Activated CD4-positive, alpha-beta T cell treated with anti-CD3 and anti-CD28 coated beads, Interleukin-2, amount 50 U/mL, for 24 hours (primary cell): Measurements from ENCODE around the gene CDH4.
"Not testable (repeated sequence)": the region's sequence is repeated elsewhere in the genome, so short reads cannot be mapped to it uniquely, and the experiment has no call there.

Source experiments
- DNase-seq, 2 donors: peaks; one replicate each; pipeline ENCODE4 v3.0.0-alpha.2; 2020; ENCODE audit warnings: low read depth in 1 of 2, low spot score in 1 of 2

CDH4 gene

DNA sequence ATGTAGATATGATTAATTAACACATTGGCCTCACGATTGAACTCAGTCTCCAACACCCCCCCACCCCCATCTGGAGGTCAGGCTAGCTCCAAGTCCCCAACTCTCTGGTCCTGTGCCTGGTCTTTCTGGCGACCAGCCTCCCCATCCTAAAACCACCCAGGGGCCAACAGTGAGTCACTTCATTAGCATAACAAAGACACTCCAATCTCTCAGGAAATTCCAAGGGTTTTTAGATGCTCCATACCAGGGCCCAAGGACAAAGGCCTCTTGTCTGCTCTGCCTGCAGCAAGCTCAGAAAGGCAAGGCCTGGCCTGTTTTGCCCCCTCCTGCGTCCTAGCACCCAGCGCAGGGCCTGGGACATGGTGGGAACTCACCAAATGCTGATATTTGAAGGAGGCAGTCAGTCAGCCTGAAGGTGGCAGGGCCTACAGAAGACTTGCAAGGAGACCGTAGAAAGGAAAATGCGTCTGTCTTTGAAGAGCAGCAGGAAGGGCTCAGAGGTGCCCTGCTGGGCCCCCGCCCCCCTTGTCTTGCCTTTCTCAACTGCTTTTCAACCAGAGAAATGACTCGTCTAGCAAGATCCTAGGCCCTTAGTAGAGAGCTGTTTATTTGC is 184.7 kb downstream of the CDH4 start:
- no peak for DNase-seq

DNA sequence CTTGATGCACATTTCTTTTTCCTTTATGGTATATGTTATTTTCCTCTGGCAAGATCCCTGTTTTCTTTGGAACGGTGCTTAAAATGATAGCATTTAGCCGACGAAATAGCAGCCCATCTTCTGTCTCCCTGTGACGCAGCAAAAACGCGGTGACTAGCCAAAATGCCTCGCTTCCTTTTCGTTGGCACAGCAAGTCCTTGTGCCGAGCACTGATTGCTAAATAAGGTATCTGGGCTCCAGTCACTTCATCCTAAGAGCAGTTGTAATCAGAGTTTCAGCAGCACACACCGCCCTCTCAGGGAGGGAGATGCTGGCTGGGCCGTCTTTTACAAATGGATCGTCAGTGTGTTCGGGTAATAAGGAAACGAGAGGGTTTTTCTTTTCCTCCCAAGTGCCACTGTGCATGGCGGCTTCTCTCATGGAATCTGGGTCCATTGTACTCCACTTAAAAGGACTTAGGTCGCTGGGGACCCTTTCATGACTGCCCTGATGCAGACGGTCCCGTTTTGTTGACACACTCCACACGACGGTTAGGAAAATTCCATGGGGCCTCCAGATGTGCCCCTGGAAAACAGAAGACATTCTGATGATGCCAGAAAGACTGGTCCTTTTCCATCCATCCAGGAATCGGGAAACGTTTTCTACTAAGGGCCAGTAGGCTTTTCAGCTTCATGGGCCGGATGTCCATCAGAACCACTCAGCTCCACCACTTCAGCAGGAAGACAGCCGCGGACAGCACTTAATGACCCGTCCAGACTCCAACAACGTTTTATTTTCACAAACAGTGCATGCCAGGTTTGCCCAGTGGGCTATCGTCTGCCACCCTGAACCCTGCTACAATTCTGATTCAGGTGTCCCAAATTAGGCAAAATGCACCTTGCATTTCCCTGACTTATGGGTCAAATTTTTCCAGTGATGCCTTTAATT is 185.5 kb downstream of the CDH4 start:
- no peak for DNase-seq

DNA sequence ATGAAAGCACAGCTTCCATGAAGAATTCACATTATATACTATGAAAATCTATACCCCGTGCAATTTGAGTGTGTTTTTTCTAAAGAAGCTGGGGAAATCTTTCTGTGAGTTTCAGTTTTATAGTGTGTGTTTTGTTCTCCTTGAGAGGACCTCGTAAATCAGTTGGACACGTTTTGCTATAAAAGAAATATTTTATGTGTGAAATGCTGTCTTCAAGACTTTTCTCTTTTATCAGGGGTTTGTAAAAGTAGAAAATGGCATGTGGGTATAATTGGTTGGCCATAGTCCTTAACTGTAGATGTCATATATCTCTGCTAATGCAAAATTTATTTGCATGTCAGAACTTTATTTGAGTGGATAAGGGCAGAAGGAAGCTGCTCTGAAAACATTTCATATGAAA is 186.2 kb downstream of the CDH4 start:
- DNase-seq: no peak

DNA sequence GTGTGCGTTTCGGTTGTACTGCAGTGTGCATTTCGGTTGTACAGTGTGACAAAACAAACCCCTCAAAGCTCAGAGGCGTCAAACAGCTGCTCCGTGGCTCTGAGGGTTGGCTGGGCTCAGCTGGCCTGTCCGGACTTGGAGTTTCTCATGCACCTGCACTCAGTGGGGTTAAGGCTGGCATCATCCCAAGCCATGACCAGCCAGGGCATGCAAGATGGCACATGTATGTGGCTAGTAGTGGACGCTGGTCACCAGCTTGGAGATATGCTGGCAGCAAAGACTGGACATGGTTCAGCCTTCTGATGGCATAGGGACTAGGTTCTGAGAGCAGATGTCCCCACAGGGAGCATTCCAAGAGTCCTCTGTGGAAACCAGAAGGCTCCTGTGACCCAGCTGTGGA is 187.2 kb downstream of the CDH4 start:
- DNase-seq: no peak

DNA sequence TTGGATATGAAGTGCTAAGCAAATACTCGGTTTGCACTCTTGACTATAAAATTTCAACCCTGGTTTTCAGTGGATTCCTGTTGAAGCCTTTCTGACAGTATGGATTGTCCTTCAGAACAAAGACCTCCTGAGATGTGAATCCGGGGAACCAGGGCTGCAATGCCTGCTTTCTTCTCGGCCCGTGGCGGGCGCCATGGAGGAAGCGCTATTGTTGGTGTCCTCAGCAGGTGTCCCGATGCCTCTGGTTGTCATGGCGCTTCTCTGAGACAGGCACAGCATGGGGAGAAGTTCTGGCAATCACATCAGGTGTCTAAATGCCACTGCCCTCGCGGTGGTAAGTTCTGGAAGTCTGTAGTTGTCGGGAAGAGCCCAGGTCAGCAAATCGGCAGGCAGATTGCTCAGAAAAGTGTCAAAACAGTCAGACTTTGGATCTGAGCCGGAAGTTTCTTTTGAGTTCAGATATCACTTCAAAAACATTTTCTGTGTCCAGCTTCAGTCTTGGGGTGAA is 188.5 kb downstream of the CDH4 start:
- DNase-seq: no peak

DNA sequence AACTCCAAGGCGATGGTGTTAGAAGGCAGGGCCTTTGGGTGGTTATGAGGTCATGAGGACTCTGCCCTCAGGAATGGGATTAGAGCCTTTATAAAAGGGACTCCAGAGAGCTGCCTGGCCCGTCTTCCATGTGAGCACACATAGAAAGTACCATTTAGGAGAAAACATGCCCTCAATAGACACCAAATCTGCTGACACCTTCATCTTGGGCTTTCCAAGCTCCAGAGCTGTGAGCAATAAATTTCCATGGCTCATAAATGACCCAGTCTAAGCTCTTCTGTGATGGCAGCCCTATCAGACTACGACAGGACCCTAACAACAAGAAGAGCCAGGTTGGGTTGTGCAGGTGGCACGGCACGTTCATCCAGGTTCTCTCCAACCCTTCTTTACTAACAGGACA is 189.5 kb downstream of the CDH4 start:
- DNase-seq: no peak

DNA sequence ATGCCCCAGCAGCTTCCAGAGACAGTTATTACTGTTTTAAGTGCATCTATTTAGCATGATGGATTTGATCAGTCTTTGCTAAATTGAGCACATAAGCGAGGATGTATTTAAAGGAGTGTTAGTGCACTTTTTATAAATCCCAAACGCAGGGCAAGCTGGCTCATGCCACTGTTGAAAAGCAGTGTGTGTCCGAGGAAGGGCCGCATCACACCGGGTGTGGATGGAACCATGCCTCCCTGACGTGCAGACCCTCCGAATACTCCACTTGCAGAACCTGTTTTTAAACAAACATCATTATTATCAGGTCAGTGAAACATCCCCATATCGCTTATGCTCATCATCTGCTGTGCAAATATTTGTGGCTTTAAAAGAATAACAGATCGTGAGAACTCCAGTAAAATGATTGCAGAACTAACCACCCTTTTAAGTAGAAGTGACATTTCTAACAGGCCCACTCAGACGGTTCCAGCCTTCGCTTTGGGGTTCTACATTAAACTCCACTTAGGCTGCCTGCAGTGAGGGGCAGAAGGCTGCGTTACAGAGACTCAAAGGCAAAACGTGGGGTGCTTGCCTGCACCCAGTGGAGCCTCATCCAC is 190.1 kb downstream of the CDH4 start:
- DNase-seq: no peak

DNA sequence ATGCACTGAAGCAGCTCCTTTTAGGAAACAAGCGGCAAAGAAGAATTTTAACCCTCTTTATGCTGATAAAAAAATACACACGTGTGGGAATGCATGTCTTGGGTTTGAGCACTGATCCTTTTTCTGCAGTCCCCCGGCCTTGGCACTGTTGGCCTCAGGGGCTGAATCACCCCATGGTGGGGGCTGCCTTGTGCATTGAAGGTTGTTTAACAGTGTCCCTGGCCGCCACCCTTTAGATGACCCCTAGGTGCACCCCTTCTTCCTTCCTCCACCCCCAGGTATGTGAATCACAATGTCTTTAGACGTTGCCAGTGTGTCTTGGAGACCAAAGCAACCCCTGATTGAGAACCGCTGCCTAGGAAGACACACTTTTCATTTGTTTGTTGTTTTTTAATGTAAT is 190.7 kb downstream of the CDH4 start:
- no peak for DNase-seq

DNA sequence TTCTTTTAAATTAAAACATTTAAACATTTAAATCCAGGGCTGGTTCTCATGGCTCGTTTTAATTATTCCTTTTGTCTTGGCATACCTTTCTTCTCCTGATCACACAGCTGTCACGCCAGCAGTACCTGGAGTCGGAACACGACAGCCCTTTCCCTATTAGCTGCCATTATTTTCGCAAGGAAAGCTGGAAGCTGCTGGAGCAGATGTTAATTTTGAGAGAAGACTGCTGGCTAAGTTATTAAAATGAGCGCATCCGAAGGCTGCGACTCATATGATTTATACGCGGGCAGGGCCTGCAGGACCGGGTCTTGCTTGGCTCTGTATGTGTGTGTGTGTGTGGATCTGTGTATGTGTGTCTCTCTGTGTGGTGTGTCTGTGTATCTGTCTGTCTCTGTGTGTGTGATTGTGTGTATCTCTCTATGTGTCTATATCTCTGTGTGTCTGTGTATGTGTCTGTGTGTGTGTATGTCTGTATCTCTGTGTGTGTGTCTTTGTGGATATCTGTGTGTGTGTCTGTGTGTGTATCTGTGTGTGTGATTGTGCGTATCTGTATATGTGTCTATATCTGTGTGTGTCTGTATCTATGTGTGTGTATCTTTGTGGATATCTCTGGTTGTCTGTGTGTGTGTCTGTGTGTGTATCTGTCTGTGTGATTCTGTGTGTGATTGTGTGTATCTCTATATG is 191.5 kb downstream of the CDH4 start:
- DNase-seq: no peak

DNA sequence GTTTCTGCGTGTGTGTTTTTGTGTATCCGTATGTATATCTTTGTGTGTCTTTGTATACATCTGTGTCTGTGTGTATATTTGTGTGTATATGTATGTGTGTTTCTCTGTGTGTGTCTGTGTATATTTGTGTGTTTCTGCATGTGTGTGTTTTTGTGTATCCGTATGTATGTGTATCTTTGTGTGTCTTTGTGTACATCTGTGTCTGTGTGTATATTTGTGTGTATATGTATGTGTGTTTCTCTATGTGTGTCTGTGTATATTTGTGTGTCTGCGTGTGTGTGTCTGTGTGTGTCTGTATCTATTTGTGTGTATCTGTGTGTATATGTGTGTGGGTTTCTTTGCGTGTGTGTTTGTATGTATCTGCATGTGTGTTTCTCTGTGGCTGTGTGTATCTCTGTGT is 192.6 kb downstream of the CDH4 start:
- DNase-seq: no peak

DNA sequence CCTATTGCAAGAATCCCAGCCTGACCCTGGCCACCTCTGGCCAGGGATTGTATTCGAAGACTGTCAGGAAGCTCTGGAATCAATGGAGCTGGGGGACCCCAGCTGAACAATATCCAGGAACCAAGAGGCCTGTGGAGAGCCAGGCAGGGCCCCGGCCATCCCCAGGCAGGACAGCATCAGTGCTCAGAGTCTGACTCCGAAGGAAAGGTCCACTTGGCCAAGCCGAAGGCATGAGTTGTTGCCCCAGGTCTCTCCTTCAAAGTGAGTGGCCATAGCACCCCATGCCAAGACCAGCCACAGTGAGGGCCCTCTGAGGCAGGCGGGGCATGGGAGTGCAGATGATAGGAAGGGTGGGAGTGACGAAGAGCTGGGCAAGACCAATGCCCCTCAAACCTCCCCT is 193.1 kb downstream of the CDH4 start:
- no peak for DNase-seq

DNA sequence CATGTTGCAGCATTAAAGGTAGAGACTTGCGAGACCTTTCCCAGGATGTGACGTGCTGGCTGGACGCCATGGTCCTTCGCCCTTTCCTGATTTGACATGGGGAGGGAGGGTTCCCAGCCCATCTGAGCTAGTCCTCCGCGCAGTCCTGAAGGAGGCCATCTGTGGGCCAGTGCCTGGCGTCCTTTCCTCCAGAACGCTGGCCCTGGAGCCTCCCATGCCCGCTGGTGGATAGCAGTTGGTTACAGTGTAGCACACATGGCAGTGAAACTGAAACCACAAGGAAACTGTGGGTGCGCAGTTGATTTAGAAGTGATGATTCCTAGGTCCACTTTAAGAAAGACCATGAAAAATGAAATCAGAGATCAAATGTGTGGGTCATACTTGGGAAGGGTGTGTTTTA is 193.7 kb downstream of the CDH4 start:
- DNase-seq: no peak

DNA sequence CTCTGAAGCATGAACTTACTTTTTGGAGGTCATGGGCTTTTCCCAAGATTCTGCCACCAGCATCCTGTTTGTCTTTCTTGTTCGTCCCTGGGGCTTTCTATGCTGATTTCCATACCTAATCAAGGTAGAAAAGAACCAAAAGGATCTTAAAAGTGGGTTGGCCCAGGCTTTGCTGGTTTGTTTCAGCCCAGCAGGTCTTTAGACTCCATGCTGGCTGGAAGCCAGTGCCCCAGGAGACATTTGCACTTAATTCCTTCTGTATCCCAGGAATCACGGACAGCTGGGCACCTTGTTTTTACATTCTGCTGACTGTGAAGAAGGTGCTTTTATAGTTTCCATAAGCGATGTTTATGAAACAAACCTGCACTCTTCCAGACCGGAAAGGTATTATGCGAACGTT is 195.9 kb downstream of the CDH4 start:
- DNase-seq: no peak

DNA sequence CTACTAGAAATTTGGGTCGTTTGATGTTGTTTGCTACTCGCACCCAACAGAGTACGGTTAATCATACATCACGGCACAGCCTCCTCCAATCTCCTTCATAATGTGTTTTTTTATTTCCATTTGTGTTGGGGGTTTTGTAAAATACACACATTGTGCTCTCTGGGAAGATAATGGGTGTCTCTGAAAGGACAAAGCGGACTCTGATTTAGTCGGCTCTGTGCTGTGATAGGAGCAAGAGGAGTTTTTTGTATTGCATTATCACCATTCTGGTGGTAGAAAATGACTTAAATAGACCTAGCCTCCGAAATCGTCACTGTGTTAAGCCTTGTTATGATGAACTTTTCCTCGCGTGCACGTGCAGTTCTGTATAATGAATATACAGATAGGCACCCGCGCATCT is 196.3 kb downstream of the CDH4 start:
- no peak for DNase-seq

DNA sequence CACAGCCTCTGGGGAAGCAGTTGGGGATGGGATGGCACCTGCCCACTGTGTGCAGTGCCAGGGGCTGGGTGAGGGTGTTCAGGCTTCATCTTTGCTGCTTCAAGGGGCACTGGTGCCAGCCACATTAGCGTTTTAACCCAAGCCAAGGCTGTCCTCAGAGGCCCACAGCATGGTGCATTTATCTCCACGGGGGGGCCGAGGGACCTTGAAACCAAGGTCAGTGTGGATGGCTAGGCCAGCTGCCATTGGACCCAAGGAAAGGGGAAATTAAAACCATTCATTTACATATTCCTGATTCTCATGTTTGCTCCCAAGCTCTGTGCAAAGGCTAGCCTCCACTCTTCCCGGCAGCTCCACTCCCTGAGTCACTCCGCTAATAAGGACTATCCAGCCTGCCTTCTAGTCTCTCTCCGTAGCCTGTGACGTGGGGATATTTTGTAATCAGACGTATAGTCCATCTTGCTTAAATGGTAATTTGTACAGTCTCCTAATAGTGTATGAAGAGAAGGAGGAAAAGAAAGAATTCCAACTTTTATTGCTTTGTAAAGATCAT is 197.1 kb downstream of the CDH4 start:
- no peak for DNase-seq

DNA sequence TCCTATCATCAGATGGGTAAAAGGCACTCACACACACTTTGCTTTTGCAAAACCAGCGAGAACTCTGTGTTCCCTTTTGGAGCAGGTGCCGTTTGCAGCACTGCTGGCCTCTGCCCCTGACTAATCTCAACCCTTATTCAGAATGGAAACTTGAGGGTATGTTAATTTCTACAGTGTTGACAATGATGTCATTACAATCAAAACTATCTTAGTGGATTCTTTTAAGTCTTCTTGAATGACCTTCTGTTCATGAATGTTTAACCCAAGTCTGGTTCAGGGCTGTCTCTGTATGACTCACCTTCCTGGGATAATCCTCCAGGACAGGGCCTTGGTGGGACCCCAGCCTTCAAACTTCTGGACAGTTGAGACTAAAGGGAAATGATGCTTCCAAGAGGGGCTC is 197.9 kb downstream of the CDH4 start:
- DNase-seq: no peak

DNA sequence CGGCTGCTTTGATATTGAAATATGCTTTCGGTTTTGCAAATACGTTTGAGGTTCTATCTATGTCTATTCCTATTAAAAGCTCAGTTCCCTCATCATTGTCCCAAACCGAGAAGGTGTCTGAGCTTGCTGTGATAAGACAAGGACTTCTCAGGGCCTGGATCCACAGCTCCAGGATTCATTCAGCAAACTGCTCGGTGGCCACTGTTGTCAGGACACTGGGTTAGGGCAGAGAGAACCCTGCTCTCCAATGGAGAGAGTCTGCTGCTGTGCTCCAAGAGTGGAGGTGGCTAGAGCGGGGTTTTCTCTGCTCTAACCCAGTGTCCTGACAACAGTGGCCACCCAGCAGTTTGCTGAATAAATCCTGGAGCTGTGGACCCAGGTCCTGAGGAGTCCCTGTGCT is 198.5 kb downstream of the CDH4 start:
- DNase-seq: no peak

DNA sequence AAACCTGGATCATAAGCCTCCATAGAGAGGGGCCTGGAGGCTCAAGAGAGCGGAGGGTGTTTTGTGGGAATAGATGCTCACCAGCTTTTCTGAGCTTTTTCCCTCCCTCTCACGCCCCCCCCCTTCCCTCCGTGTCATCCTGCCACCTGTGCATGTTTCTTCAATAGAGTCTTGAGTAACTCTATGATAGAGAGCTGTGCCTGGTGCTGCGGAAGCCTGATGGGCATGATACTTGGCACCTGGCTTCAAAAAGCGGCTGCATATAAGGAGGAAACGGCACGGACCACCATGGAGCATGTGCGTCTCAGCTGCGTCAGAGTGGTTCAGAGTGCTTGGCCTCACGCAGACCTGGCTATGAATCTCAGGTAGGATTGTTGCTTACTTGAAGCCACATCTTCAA is 198.9 kb downstream of the CDH4 start:
- no peak for DNase-seq

DNA sequence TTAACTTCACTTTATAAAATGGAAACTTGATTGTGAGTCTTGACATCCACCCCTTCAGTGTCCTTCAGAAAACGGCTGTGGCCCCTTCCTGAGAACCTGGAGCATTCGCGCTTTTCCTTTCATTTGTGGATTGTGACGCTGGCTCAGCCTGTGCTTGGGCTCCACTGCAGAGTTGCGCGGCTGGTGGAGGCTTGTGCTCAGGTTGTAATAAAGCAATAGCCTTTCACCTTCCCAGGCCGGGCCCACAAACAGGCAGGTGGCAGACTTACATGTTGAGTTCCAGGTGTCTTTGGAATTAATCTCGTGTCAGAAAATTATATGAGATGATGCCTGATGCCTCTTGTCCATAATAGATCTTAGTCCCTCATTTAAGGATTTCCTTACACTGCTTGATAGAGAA is 199.9 kb downstream of the CDH4 start:
- DNase-seq: no peak

DNA sequence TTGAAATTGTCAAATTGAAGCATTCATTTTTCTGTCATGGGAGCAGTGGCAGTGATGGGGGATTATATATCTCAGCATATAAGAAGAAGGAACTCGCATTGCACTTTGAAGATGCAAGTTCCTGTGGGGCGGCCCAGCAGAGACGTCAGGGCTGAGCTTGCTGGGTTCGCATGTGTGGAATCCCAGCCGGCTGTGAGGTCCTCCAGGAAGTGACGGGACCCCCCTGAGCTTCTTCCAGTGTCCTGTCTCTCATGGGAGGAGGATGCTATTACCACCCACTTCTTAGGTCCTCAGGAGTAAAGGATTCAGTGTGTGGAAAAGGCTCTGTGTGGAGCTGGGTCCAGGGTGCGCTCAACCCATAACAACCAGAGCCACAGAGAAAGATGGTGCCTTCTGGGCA is 201.2 kb downstream of the CDH4 start:
- no peak for DNase-seq

DNA sequence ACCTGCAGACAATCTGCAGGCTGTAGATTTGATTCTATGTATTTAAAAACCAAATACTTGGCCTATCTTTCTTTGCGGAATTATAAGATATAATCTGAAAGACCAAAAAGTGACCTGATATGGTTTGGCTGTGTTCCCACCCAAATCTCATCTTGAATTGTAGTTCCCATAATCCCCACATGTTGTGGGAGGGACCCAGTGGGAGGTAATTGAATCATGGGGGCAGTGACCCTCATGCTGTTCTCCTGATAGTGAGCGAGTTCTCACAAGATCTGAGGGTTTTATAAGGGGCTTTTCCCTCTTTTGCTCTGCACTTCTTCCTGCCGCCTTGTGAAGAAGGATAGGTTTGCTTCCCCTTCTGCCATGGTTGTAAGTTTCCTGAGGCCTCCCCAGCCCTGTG is 201.6 kb downstream of the CDH4 start:
- not testable (repeated sequence) for DNase-seq
